Ishikawa (cell line): Measurements from ENCODE around the gene CDS1.

ENCODE experiments used
- CEBPB ChIP-seq: IDR thresholded peaks from 2 replicates; pipeline ENCODE4 v1.6.1; 2012
- CREB1 ChIP-seq: IDR thresholded peaks from 2 replicates; pipeline ENCODE4 v1.6.1; 2012; ENCODE audit warnings: low read depth
- EGR1 ChIP-seq: IDR thresholded peaks from 2 replicates; pipeline ENCODE4 v1.6.1; 2012
- EP300 ChIP-seq: IDR thresholded peaks from 2 replicates; pipeline ENCODE4 v1.6.1; 2012; ENCODE audit warnings: borderline replicate concordance
- FOXM1 ChIP-seq: IDR thresholded peaks from 2 replicates; pipeline ENCODE4 v1.6.1; 2012; ENCODE audit warnings: low read depth, borderline replicate concordance
- MAX ChIP-seq: IDR thresholded peaks from 2 replicates; pipeline ENCODE4 v1.6.1; 2012
- RAD21 ChIP-seq: IDR thresholded peaks from 2 replicates; pipeline ENCODE4 v1.6.1; 2012; ENCODE audit warnings: low read depth
- REST ChIP-seq: IDR thresholded peaks from 2 replicates; pipeline ENCODE4 v1.6.1; 2012; ENCODE audit warnings: low read depth, mild to moderate bottlenecking
- TCF12 ChIP-seq: IDR thresholded peaks from 2 replicates; pipeline ENCODE4 v1.6.1; 2012; ENCODE audit warnings: low read depth
- TEAD4 ChIP-seq: IDR thresholded peaks from 2 replicates; pipeline ENCODE4 v1.6.1; 2012
- USF1 ChIP-seq: IDR thresholded peaks from 2 replicates; pipeline ENCODE4 v1.6.1; 2012
- YY1 ChIP-seq: IDR thresholded peaks from 2 replicates; pipeline ENCODE4 v1.6.1; 2012; ENCODE audit warnings: low read depth
- ZBTB7A ChIP-seq: IDR thresholded peaks from 2 replicates; pipeline ENCODE4 v1.6.1; 2012; ENCODE audit warnings: low read depth

GRCh38 chr4:84562156-84562555, 20.8 kb upstream of the CDS1 start:
- TF ChIP-seq CREB1, result no peak
- no peak for TF ChIP-seq RAD21
- no peak for TF ChIP-seq EP300
- no peak for TF ChIP-seq USF1
- no peak for TF ChIP-seq TCF12
- TF ChIP-seq MAX, result no peak
- no peak for TF ChIP-seq REST
- TF ChIP-seq EGR1, result no peak
- TF ChIP-seq FOXM1, result no peak
- TF ChIP-seq CEBPB, result no peak
- no peak for TF ChIP-seq TEAD4
- TF ChIP-seq ZBTB7A, result no peak
- no peak for TF ChIP-seq YY1
